ENCODE measurements around the gene ZCWPW1.
"Not testable (repeated sequence)": the region's sequence is repeated elsewhere in the genome, so short reads cannot be mapped to it uniquely, and the experiment has no call there.

The ZCWPW1 gene

GRCh38 chr7:100373261-100373831, 55.2 kb downstream of the ZCWPW1 start, which contains the start of gene PILRA:
Gene PILRA (plus strand): TSS chr7:100373487. CDS start chr7:100373657, 170 bp downstream.
- DNase-seq (ENCODE audit: low read depth), result no peak

- DNase-seq (ENCODE audit: low read depth), result no peak
These were observed 55.8 kb downstream of the ZCWPW1 start for GRCh38 chr7:100372694-100373093.

DNA sequence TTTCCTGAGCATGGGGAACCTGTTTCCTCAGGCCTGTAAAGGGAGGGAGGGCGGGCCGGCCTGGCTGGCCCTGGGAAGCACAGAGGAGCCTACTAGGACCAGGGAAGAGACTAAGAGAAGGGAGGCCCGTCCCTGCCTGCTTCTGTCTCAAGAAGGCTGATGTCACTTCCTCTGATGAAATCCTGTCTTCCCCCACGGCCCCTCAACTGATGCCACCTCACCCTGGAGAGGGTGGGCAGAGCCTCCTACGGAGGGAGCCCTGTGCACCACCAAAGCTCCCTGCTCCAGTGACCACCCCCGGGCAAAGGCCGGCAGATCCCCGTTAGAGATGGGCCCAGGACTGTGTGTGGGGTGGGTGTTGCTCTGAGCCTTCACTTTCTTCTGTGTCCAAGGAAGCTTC, 56.2 kb downstream of the ZCWPW1 start:
- no peak for DNase-seq (ENCODE audit: low read depth)

DNA sequence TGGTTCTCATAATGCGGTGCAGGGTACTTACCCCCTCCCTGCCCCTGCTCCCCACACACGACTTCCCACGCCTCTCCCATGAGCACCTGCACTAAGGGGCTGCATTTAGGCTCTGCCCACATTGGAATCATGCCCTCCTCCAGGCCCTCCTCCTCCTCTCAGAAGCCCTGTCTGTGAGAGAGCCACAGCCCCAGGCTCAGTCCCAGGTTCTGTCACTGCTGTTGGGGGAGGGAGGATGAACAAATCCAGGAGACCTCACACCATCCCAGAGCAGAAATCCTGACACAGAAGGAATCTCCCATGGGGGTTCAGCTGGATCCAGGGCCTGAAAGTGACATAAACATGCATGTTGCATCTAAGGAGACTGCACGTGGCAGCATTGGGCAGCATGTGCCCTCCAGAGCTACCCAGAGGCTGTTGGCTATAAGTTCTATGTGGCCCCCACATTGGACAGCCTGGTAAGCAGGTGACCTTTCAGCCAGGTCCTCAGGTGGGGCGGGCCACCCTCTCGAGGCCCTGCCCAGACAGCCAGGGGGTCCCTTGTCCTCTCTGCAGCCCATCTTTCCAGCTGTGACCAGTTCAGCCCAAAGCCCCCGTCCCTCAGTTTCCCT, 56.8 kb downstream of the ZCWPW1 start:
- DNase-seq (ENCODE audit: low read depth), result no peak

DNA sequence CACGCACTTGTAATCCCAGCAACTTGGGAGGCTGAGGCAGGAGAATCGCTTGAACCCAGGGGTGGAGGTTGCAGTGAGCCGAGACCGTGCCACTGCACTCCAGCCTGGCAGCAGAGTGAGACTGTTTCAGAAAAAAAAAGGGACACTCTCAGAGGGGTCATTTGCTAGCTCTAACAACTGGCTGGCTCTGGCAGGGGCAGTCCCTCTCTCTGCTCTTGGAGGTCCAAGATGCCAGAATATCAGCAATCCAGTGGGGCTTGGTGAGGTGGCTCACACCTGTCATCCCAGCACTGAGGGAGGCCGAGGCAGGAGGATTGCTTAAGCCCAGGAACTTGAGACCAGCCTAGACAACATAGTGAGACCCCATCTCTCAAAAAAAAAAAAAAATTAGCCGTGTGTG, 57.8 kb downstream of the ZCWPW1 start:
- DNase-seq (ENCODE audit: low read depth), result no peak

DNA sequence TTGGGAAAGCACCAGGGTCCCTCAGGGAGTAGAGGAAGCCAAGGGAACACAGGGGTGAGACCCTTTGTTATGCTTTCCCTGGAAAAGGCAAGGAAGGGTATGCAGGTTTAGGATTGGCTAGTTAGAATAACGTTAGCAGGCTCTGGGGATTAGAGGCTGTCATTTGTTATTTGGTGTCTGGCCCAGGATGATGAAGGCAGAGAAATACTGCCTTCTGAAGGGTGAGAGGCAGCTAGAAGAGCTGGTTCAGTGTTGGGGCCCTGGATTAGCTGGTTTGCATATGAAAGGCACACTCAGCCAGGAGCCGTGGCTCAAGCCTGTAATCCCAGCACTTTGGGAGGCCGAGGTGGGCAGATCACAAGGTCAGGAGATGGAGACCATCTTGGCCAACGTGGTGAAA, 58.2 kb downstream of the ZCWPW1 start:
- no peak for DNase-seq (ENCODE audit: low read depth)

DNA sequence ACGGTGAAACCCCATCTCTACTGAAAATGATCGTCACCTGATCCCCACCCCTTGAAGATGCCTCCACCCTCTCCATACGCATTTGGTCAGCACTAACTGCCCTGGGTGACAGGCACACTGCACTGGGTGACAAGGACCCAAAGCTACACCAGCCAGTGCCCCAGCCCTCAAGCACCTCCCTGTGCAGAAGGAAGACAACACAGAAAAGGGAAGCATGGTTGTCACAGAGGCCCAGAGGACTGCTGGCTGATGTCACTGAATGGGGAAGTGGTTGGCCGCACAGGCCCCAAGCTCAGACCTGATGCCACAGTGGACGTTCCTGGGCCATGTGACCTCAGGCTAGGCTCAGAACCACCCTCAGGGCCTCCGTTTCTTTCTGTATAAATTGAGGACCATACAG, 59.4 kb downstream of the ZCWPW1 start:
- DNase-seq (ENCODE audit: low read depth), result peak; percentile 29

GRCh38 chr7:100367676-100368613, 60.6 kb downstream of the ZCWPW1 start:
- no peak for DNase-seq (ENCODE audit: low read depth)

DNA sequence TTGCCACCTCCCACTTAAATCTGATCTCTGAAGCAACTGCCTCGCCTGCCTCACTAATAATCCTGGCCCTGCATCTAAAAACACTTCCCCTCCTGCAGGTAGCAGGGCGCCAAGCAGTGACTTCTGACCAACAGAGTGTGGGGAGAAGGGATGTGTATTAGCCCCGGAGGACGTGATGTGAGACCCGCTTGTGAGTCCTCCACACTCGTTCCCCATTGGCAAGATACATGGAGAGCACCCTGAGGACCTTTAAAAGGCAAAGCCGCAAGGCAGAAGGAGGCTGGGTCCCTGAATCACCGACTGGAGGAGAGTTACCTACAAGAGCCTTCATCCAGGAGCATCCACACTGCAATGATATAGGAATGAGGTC, 61.3 kb downstream of the ZCWPW1 start:
- DNase-seq (ENCODE audit: low read depth), result no peak

GRCh38 chr7:100366411-100367250, 61.9 kb downstream of the ZCWPW1 start:
- peak; percentile 28 for DNase-seq (ENCODE audit: low read depth)

GRCh38 chr7:100365998-100366367, 62.5 kb downstream of the ZCWPW1 start:
- not testable (repeated sequence) for DNase-seq (ENCODE audit: low read depth)

GRCh38 chr7:100364480-100364879, 64.0 kb downstream of the ZCWPW1 start:
- no peak for DNase-seq (ENCODE audit: low read depth)

- not testable (repeated sequence) for DNase-seq (ENCODE audit: low read depth)
These were observed 64.7 kb downstream of the ZCWPW1 start for GRCh38 chr7:100363797-100364196.

DNA sequence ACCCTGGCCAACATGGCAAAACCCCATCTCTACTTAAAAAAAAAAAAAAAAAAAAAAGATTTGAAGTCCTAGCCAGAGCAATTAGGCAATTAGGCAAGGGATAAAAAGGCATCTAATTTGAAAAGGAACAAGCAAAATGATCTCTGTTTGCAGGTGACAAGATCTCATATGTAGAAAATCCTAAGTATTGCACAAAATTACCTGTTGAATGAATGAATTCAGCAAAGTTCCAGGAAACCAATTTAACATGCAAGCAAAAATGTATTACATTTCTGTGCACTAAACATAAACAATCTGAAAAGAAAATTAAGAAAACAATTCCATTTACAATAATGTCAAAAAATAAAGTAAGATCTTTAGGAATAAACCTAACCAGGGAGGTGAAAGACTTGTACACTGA, 65.4 kb downstream of the ZCWPW1 start:
- no peak for DNase-seq (ENCODE audit: low read depth)

GRCh38 chr7:100360135-100360854, 68.2 kb downstream of the ZCWPW1 start:
- no peak for DNase-seq (ENCODE audit: low read depth)

DNA sequence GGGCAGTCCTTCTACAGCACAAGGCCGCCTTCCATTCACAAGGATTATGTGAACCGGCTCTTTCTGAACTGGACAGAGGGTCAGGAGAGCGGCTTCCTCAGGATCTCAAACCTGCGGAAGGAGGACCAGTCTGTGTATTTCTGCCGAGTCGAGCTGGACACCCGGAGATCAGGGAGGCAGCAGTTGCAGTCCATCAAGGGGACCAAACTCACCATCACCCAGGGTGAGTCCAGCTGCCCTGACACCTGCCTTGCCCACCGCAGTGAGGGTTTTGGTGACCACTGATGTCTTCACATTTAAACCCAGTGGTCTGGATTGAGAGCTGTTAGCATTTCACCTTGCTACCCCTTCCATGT, 69.7 kb downstream of the ZCWPW1 start:
- no peak for DNase-seq (ENCODE audit: low read depth)

- no peak for DNase-seq (ENCODE audit: low read depth)
These were observed 70.3 kb downstream of the ZCWPW1 start, which contains the start of gene PILRB for GRCh38 chr7:100358027-100358856. Gene PILRB (plus strand): TSS chr7:100358117. CDS start chr7:100358303, 186 bp downstream.

- DNase-seq (ENCODE audit: low read depth), result no peak
These were observed 71.4 kb downstream of the ZCWPW1 start for GRCh38 chr7:100357131-100357561.

DNA sequence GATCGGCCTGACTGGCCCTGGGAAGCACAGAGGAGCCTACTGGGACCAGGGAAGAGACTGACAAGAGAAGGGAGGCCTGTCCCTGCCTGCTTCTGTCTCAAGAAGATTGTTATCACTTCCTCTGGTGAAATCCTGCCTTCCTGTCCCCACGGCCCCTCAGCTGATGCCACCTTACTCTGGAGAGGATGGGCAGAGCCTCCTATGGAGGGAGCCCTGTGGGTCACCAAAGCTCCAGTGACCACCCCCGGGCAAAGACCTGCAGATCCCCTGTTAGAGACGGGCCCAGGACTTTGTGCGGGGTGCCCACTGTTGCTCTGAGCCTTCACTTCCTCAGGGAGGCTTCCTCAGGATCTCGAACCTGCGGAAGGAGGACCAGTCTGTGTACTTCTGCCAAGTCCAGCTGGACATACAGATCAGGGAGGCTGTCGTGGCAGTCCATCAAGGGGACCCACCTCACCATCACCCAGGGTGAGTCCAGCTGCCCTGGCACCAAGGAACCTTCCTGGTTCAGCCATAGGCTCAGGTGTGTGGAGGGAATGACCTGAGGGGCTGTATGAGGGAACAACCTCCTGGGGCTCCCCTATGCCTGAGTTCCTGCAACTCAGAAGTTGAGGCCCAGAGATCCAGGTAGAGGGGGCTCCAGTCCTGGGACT, 72.0 kb downstream of the ZCWPW1 start:
- DNase-seq (ENCODE audit: low read depth), result no peak

Measured in stimulated activated CD8-positive, alpha-beta memory T cell treated with anti-CD3 and anti-CD28 coated beads, Interleukin-12 subunit alpha, Interleukin-12 subunit beta, amount 100 ng/mL, for 4 hours (primary cell).